GM12878 (cell line): ENCODE measurements around the gene XRRA1. TPM values are rescaled to one million over a fixed set of nuclear protein-coding genes. Genes with fewer than 3 reads are reported as not detected.
A peak's percentile ranks its signal among the peaks of the same experiment; 100 is the strongest.

ENCODE experiments used
- ATAC-seq: fragments of 200-7000 bp; cut with Tn5 transposase; 3 replicates; pipeline ENCODE4 v1.9.1; 2020; ENCODE audit warnings: mild to moderate bottlenecking, moderate library complexity
- BruUV-seq: library from RNA; stranded (reverse); fragments of 400-500 nt; replicated peaks from 2 replicates; lab custom pipeline; 2021; lab: Mats Ljungman, UMichigan
- CTCF ChIA-PET: fragments of 300-600 bp; sonication (Branson Sonifier 250); formaldehyde crosslinking; extraction: SDS; loops from one replicate; lab custom pipeline; 2021; ENCODE audit warnings: inconsistent platforms; lab: Yijun Ruan, JAX
- POLR2A ChIA-PET: fragments of 350-600 bp; formaldehyde crosslinking; extraction: SDS; loops from one replicate; lab custom pipeline; 2021; ENCODE audit warnings: inconsistent platforms; lab: Charles Lee
- RAD21 ChIA-PET: fragments of 300-600 bp; sonication (Branson Sonifier 250); formaldehyde crosslinking; loops from one replicate; lab custom pipeline; 2023; ENCODE audit warnings: antibody characterized with exemption; ENCODE audit not compliant: unreplicated experiment; lab: Charles Lee
- SMC1A ChIA-PET: fragments of 300-600 bp; sonication (Branson Sonifier 250); formaldehyde crosslinking; loops from one replicate; lab custom pipeline; 2023; ENCODE audit not compliant: unreplicated experiment, uncharacterized antibody; lab: Charles Lee
- DNase-seq: peaks from one replicate; pipeline ENCODE4 v3.0.0-alpha.2; 2011; ENCODE audit warnings: low read depth, low spot score
- FAIRE-seq: peaks from 3 replicates; lab custom pipeline; 2011; peaks lifted over from hg19 to GRCh38; lab: Jason Lieb, UNC
- H2AFZ ChIP-seq: 2 replicates; pipeline ENCODE4 v1.6.0; 2011; ENCODE audit warnings: low read depth, low read length, control low read depth; ENCODE audit not compliant: control insufficient read depth
- H3K27ac ChIP-seq: 2 replicates; pipeline ENCODE4 v1.5.1; 2011; ENCODE audit warnings: control low read depth; ENCODE audit not compliant: control insufficient read depth, insufficient read depth
- H3K27me3 ChIP-seq, 2 experiments: replicated peaks in 1 of 2; 2 replicates each; pipeline versions ENCODE4 v1.6.0 to v1.6.1; 2011; ENCODE audit warnings: low read length in 1 of 2; ENCODE audit not compliant: control insufficient read depth in 2 of 2, insufficient read depth in 2 of 2
- H3K36me3 ChIP-seq, 2 experiments: 2 replicates each; pipeline ENCODE4 v1.5.1; 2011; ENCODE audit warnings: low read length in 1 of 2; ENCODE audit not compliant: control insufficient read depth in 2 of 2, insufficient read depth in 2 of 2
- H3K4me1 ChIP-seq: 2 replicates; pipeline ENCODE4 v1.6.1; 2011; ENCODE audit warnings: mild to moderate bottlenecking, low read length, moderate library complexity, mixed read lengths; ENCODE audit not compliant: control insufficient read depth, insufficient read depth
- H3K4me2 ChIP-seq: 2 replicates; pipeline ENCODE4 v1.6.0; 2011; ENCODE audit warnings: control low read depth; ENCODE audit not compliant: control insufficient read depth, insufficient read depth
- H3K4me3 ChIP-seq: fragments of 200-600 bp; sonication (generic); 2 replicates; pipeline ENCODE4 v1.5.1; 2016
- H3K79me2 ChIP-seq: 2 replicates; pipeline ENCODE4 v1.6.0; 2011; ENCODE audit warnings: low read length; ENCODE audit not compliant: control insufficient read depth, insufficient read depth
- H3K9ac ChIP-seq: 2 replicates; pipeline ENCODE4 v1.8.0; 2011; ENCODE audit warnings: low read length, control low read depth, mixed read lengths; ENCODE audit not compliant: control insufficient read depth, insufficient read depth
- H3K9me3 ChIP-seq: replicated peaks from 3 replicates; pipeline ENCODE4 v1.5.1; 2011; ENCODE audit warnings: mild to moderate bottlenecking, low read length; ENCODE audit not compliant: control insufficient read depth, insufficient read depth
- H4K20me1 ChIP-seq: 2 replicates; pipeline ENCODE4 v1.6.0; 2011; ENCODE audit not compliant: control insufficient read depth, insufficient read depth
- BACH1 ChIP-seq: fragments of 450-650 bp; IDR thresholded peaks from 2 replicates; pipeline ENCODE4 v1.6.1; 2017; ENCODE audit warnings: mild to moderate bottlenecking, borderline replicate concordance
- BCL11A ChIP-seq: IDR thresholded peaks from 2 replicates; pipeline ENCODE4 v1.6.1; 2011; ENCODE audit warnings: low read depth, low read length
- EED ChIP-seq: sonication (generic); IDR thresholded peaks from 2 replicates; pipeline ENCODE4 v1.6.1; 2016; ENCODE audit warnings: antibody characterized with exemption, low read depth
- HDAC2 ChIP-seq: fragments of 200-600 bp; sonication (generic); IDR thresholded peaks from 2 replicates; pipeline ENCODE4 v1.6.1; 2017
- IKZF2 ChIP-seq, 2 experiments: fragments of 450-650 bp; IDR thresholded peaks; 2 replicates each; pipeline ENCODE4 v1.6.1; 2017; ENCODE audit warnings: mild to moderate bottlenecking in 2 of 2, moderate library complexity in 2 of 2
- JUNB ChIP-seq: IDR thresholded peaks from 2 replicates; pipeline ENCODE4 v1.6.1; 2016; ENCODE audit warnings: antibody characterized with exemption, mild to moderate bottlenecking
- LARP7 ChIP-seq: fragments of 450-650 bp; IDR thresholded peaks from 2 replicates; pipeline ENCODE4 v1.6.1; 2017; ENCODE audit warnings: mild to moderate bottlenecking
- MEF2A ChIP-seq: IDR thresholded peaks from 2 replicates; pipeline ENCODE4 v1.6.1; 2011; ENCODE audit warnings: low read depth, mild to moderate bottlenecking, low read length, moderate library complexity; ENCODE audit not compliant: insufficient read depth
- NFYB ChIP-seq: IDR thresholded peaks from 2 replicates; pipeline ENCODE4 v1.6.1; 2011; ENCODE audit warnings: low read depth, mild to moderate bottlenecking, low read length, improper control_type of control experiment, moderate library complexity; ENCODE audit not compliant: insufficient read depth
- PAX8 ChIP-seq: fragments of 450-650 bp; IDR thresholded peaks from 2 replicates; pipeline ENCODE4 v1.6.1; 2017; ENCODE audit warnings: mild to moderate bottlenecking, moderate library complexity
- RFX5 ChIP-seq: IDR thresholded peaks from 2 replicates; pipeline ENCODE4 v1.6.1; 2011; ENCODE audit warnings: low read depth, low read length, improper control_type of control experiment
- RUNX3 ChIP-seq: IDR thresholded peaks from 2 replicates; pipeline ENCODE4 v1.6.1; 2012; ENCODE audit warnings: low read length, inconsistent platforms
- SMAD5 ChIP-seq: IDR thresholded peaks from 2 replicates; pipeline ENCODE4 v1.6.1; 2016; ENCODE audit warnings: antibody characterized with exemption, low read depth
- TAF1 ChIP-seq: IDR thresholded peaks from 2 replicates; pipeline ENCODE4 v1.6.1; 2011; ENCODE audit warnings: mild to moderate bottlenecking, low read depth, low read length, borderline replicate concordance
- TCF12 ChIP-seq: IDR thresholded peaks from 2 replicates; pipeline ENCODE4 v1.6.1; 2011; ENCODE audit warnings: low read depth, mild to moderate bottlenecking, low read length
- ZBED1 ChIP-seq: IDR thresholded peaks from 2 replicates; pipeline ENCODE4 v1.6.1; 2016; ENCODE audit warnings: borderline replicate concordance
- WGBS: methylation state at CpG from one replicate; pipeline ENCODE4 v1.1.6; 2016; ENCODE audit warnings: low lambda C conversion rate; ENCODE audit not compliant: insufficient replicate concordance, insufficient coverage; ENCODE audit errors: missing lambda C conversion rate; 5-methylcytosine and 5-hydroxymethylcytosine counted together
- in situ Hi-C: fragments of 300-500 bp; cut with MboI; formaldehyde crosslinking; loops from 9 replicates; pipeline ENCODE4 v1.14.3; 2018; ENCODE audit warnings: mixed read lengths
- intact Hi-C: fragments of 100-400 bp; cut with micrococcal nuclease; formaldehyde crosslinking; loops from one replicate; pipeline ENCODE4 v1.14.2; 2022; ENCODE audit not compliant: unreplicated experiment
- polyA plus RNA-seq, 11 experiments: library from polyadenylated mRNA; depleted of rRNA in 4 of 11; unstranded in 6 of 11; stranded (reverse) in 5 of 11; fragments of >200 nt; fragmentation: Nextera tagmentation in 4 of 11; fragmentation: Illumina TruSeq in 1 of 11; extraction: Ambion mirVana in 4 of 11; extraction: Trizol in 1 of 11; gene quantifications; 1 replicate in 1 of 11; 2 replicates in 10 of 11; pipeline versions ENCODE4 v1.2.1 to v1.2.3, GENCODE V29; 2011 to 2016; ENCODE audit warnings: inconsistent platforms in 2 of 11, missing spikeins in 2 of 11, low read depth in 1 of 11
- total RNA-seq, 4 experiments: library from RNA; depleted of rRNA in 3 of 4; stranded (reverse); fragments of >200 nt in 3 of 4; fragmentation: Illumina TruSeq in 1 of 4; extraction: Trizol in 1 of 4; gene quantifications; 2 replicates each; pipeline versions ENCODE4 v1.2.1 to v1.2.3, GENCODE V29; 2013 to 2021

The XRRA1 gene
- total and polyA plus RNA-seq, 10 of the 15 experiments (the other 5 are each of a cell fraction or from before 2014, with no cell fraction given), result 2.5 to 8.8 (median 4.6) TPM

DNA sequence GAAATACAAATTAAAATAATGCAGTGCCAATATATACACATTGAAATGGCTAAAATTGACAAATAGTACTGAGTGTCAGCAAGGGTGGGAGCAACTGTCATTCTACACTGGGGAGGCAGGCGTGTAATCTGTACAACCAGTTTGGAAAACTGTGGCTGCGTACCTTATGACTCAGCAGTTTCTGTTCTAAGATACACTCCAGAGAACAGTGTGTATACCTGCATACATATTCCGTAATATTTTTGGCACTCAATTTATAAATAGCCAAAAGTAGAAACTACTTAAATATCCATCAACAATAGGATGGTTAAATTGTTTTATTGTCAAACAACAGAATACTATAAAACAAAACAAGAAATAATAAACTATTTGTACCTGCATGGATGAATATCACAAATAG, 142.6 kb downstream of the XRRA1 start:
- FAIRE-seq, result no peak
- ChIA-PET SMC1A (no interaction called here), CTCF (no interaction called here), RAD21 (no interaction called here)
- Histone ChIP-seq H3K9me3 (no peaks in the 10 kb centered on the region; the same call in 2 of the 3 replicates), H3K27ac (no peak overlapping the region), H3K27me3 (no peaks in the 10 kb centered on the region), H3K4me2 (no peak overlapping the region)
- intact Hi-C loops, result no loop called here
- peak; percentile 87 for ATAC-seq
- 81% methylated on average over 3 of the region's 3 CpGs for WGBS
- no peak for DNase-seq
- TF ChIP-seq RUNX3 (peak; percentile 21; the same call in 1 of the 2 replicates), TCF12 (no peak), TAF1 (no peak), MEF2A (no peak), BACH1 (peak; percentile 96), BCL11A (no peak), EED (0 out of 2 replicates have a peak, but pooled peaks have one; percentile 32), JUNB (peak; percentile 50), PAX8 (no peak), ZBED1 (no peak), NFYB (no peak), RFX5 (no peak), SMAD5 (no peak), LARP7 (no peak), HDAC2 (no peak), IKZF2 (IDR thresholded peaks at IDR 0.05) (peak; percentile 37 to 47; a peak in 2 of 4 replicates)
- TF ChIP-seq, all 136 proteins: peak for 5
- no peaks in the 10 kb centered on the region for H4K20me1 ChIP-seq
- H3K36me3 ChIP-seq, result no peaks in the 10 kb centered on the region; a peak in 1 of 4 replicates
- no peak overlapping the region for H3K4me3 ChIP-seq
- in situ Hi-C loops, result no loop called here
- H3K79me2 ChIP-seq, result no peaks in the 10 kb centered on the region; the same call in 1 of the 2 replicates
- POLR2A ChIA-PET, result no interaction called here
- no TSS peak for BruUV-seq
- H2AFZ ChIP-seq, result no peak overlapping the region
- no peak overlapping the region for H3K9ac ChIP-seq
- H3K4me1 ChIP-seq, result 0 out of 2 replicates have a peak, but pooled peaks cover 3% of the 10 kb centered on the region
